Liver (tissue), 3 donors: Measurements from ENCODE around the gene NPIPA5.
"Not testable (repeated sequence)": the region's sequence is repeated elsewhere in the genome, so short reads cannot be mapped to it uniquely, and the experiment has no call there.

ENCODE experiments used
- CTCF ChIP-seq: fragments of 150-350 bp; IDR thresholded peaks from 2 replicates; pipeline ENCODE4 v1.5.1; 2017; ENCODE audit warnings: improper control_type of control experiment, low read depth, low read length; ENCODE audit not compliant: missing input control
- REST ChIP-seq: IDR thresholded peaks from 2 replicates; pipeline ENCODE4 v1.6.1; 2016; ENCODE audit warnings: antibody characterized with exemption, mild to moderate bottlenecking
- SP1 ChIP-seq: IDR thresholded peaks from 2 replicates; pipeline ENCODE4 v1.6.1; 2018; ENCODE audit warnings: antibody characterized with exemption, mild to moderate bottlenecking
- donor health status: healthy.
- donor health status: healthy.

GRCh38 chr16:15388060-15388459, 10.0 kb upstream of the NPIPA5 start:
- TF ChIP-seq CTCF, REST, SP1: not testable (repeated sequence)
